HEK293 (cell line): Measurements from ENCODE around the gene MACROD1.

Experiments used
- CTCF ChIA-PET: fragments of 350-600 bp; formaldehyde crosslinking; extraction: SDS; loops from one replicate; lab custom pipeline; 2021; ENCODE audit warnings: antibody characterized with exemption; lab: Yijun Ruan, JAX
- POLR2A ChIA-PET: fragments of 300-600 bp; formaldehyde crosslinking; extraction: SDS; loops from one replicate; lab custom pipeline; 2020; ENCODE audit warnings: antibody characterized with exemption, inconsistent platforms; lab: Yijun Ruan, JAX
- H3K27ac ChIP-seq: fragments of 200-500 bp; sonication (Bioruptor generic); 2 replicates; pipeline ENCODE4 v1.5.1; 2014; ENCODE audit warnings: low read depth, low read length, control low read depth, inconsistent platforms; ENCODE audit errors: extremely low read depth
- H3K36me3 ChIP-seq, 2 experiments: fragments of 200-500 bp in 1 of 2; sonication (Bioruptor generic) in 1 of 2; 1 replicate in 1 of 2; 2 replicates in 1 of 2; pipeline ENCODE4 v1.5.1; 2014 to 2017; ENCODE audit warnings: inconsistent platforms in 2 of 2, low read length in 2 of 2; ENCODE audit not compliant: control insufficient read depth in 2 of 2, insufficient read depth in 1 of 2
- H3K4me1 ChIP-seq: fragments of 200-500 bp; sonication (Bioruptor generic); 2 replicates; pipeline ENCODE4 v1.5.1; 2014; ENCODE audit warnings: mild to moderate bottlenecking, low read length, inconsistent platforms; ENCODE audit not compliant: control insufficient read depth, insufficient read depth
- H3K4me3 ChIP-seq: 2 replicates; pipeline ENCODE4 v1.5.1; 2011; ENCODE audit warnings: low read depth, mild to moderate bottlenecking, control low read depth, low read length, moderate library complexity
- H3K9me3 ChIP-seq: fragments of 200-500 bp; sonication (Bioruptor generic); 2 replicates; pipeline ENCODE4 v1.5.1; 2014; ENCODE audit warnings: low read depth, low read length, inconsistent platforms; ENCODE audit not compliant: control insufficient read depth, insufficient read depth
- EGR2 ChIP-seq: fragments of 450-650 bp; formaldehyde crosslinking; IDR thresholded peaks from 2 replicates; pipeline ENCODE4 v1.5.1; 2016; ENCODE audit warnings: low read depth, missing biosample characterization, missing genetic modification characterization
- ELK4 ChIP-seq: IDR thresholded peaks from 2 replicates; pipeline ENCODE4 v1.6.1; 2011; ENCODE audit warnings: mild to moderate bottlenecking, low read depth, low read length, borderline replicate concordance
- OSR2 ChIP-seq: fragments of 450-650 bp; formaldehyde crosslinking; IDR thresholded peaks from 2 replicates; pipeline ENCODE4 v1.5.1; 2016; ENCODE audit warnings: missing biosample characterization, missing genetic modification characterization
- REPIN1 ChIP-seq: fragments of 450-650 bp; formaldehyde crosslinking; IDR thresholded peaks from 2 replicates; pipeline ENCODE4 v1.5.1; 2017; ENCODE audit warnings: missing biosample characterization, missing genetic modification characterization, low read depth
- SCRT2 ChIP-seq: fragments of 450-650 bp; formaldehyde crosslinking; IDR thresholded peaks from 2 replicates; pipeline ENCODE4 v1.5.1; 2016; ENCODE audit warnings: missing biosample characterization, missing genetic modification characterization
- SP7 ChIP-seq: fragments of 450-650 bp; formaldehyde crosslinking; IDR thresholded peaks from 2 replicates; pipeline ENCODE4 v1.5.1; 2016; ENCODE audit warnings: missing biosample characterization, missing genetic modification characterization
- WT1 ChIP-seq: fragments of 450-650 bp; formaldehyde crosslinking; IDR thresholded peaks from 2 replicates; pipeline ENCODE4 v1.5.1; 2016; ENCODE audit warnings: missing biosample characterization, missing genetic modification characterization
- YY1 ChIP-seq: fragments of 450-650 bp; formaldehyde crosslinking; IDR thresholded peaks from 2 replicates; pipeline ENCODE4 v1.5.1; 2018; ENCODE audit warnings: missing biosample characterization, missing genetic modification characterization
- ZBTB11 ChIP-seq: fragments of 450-650 bp; formaldehyde crosslinking; conservative IDR thresholded peaks from 2 replicates; pipeline ENCODE4 v1.5.1; 2016; ENCODE audit warnings: low read depth, missing biosample characterization, missing genetic modification characterization
- ZEB2 ChIP-seq: fragments of 450-650 bp; formaldehyde crosslinking; IDR thresholded peaks from 2 replicates; pipeline ENCODE4 v1.5.1; 2016; ENCODE audit warnings: missing biosample characterization, missing genetic modification characterization
- ZFHX2 ChIP-seq: fragments of 450-650 bp; formaldehyde crosslinking; conservative IDR thresholded peaks from 2 replicates; pipeline ENCODE4 v1.5.1; 2016; ENCODE audit warnings: missing biosample characterization, missing genetic modification characterization
- ZNF214 ChIP-seq: fragments of 450-650 bp; formaldehyde crosslinking; IDR thresholded peaks from 2 replicates; pipeline ENCODE4 v1.5.1; 2017; ENCODE audit warnings: missing biosample characterization, mild to moderate bottlenecking, missing genetic modification characterization, borderline replicate concordance
- ZNF23 ChIP-seq: fragments of 450-650 bp; formaldehyde crosslinking; IDR thresholded peaks from 2 replicates; pipeline ENCODE4 v1.5.1; 2016; ENCODE audit warnings: missing biosample characterization, missing genetic modification characterization, borderline replicate concordance
- ZNF26 ChIP-seq: fragments of 450-650 bp; formaldehyde crosslinking; IDR thresholded peaks from 2 replicates; pipeline ENCODE4 v1.5.1; 2016; ENCODE audit warnings: missing biosample characterization, missing genetic modification characterization
- ZNF274 ChIP-seq, 2 experiments: fragments of 200-500 bp in 1 of 2; fragments of 450-650 bp in 1 of 2; sonication (Bioruptor generic) in 1 of 2; formaldehyde crosslinking in 1 of 2; IDR thresholded peaks; 2 replicates each; pipeline versions ENCODE4 v1.5.1 to v1.6.1; 2014 to 2016; ENCODE audit warnings: borderline replicate concordance in 1 of 2, inconsistent platforms in 1 of 2, low read length in 1 of 2, missing biosample characterization in 1 of 2, missing genetic modification characterization in 1 of 2
- ZNF610 ChIP-seq: fragments of 450-650 bp; formaldehyde crosslinking; IDR thresholded peaks from 2 replicates; pipeline ENCODE4 v1.5.1; 2016; ENCODE audit warnings: missing biosample characterization, missing genetic modification characterization, borderline replicate concordance
- ZNF658 ChIP-seq: fragments of 450-650 bp; formaldehyde crosslinking; IDR thresholded peaks from 2 replicates; pipeline ENCODE4; 2016; ENCODE audit warnings: missing biosample characterization, missing genetic modification characterization
- ZNF664 ChIP-seq: fragments of 450-650 bp; formaldehyde crosslinking; IDR thresholded peaks from 2 replicates; pipeline ENCODE4 v1.5.1; 2016; ENCODE audit warnings: missing biosample characterization, missing genetic modification characterization
- ZNF830 ChIP-seq: fragments of 450-650 bp; IDR thresholded peaks from 2 replicates; pipeline ENCODE4 v1.5.0; 2018; ENCODE audit warnings: missing biosample characterization, missing genetic modification characterization, low read depth, mild to moderate bottlenecking, moderate library complexity

MACROD1 gene

GRCh38 chr11:64080390-64080789 lies 85.5 kb downstream of the MACROD1 start:
- Histone ChIP-seq H3K4me3 (no peak overlapping the region), H3K4me1 (no peaks in the 10 kb centered on the region), H3K36me3 (no peaks in the 10 kb centered on the region)
- TF ChIP-seq ZEB2 (tag by site-specific recombination): no peak
- no peak for TF ChIP-seq ZNF26 (tag by site-specific recombination)
- TF ChIP-seq REPIN1 (tag by site-specific recombination): no peak
- TF ChIP-seq ZNF214: no peak
- no peak for TF ChIP-seq WT1
- TF ChIP-seq ZNF274 (IDR thresholded peaks at IDR 0.05; ENCODE audit: low read length): no peak
- no peak for TF ChIP-seq ZNF274 (tag by site-specific recombination; IDR thresholded peaks at IDR 0.05; ENCODE audit: borderline replicate concordance)
- TF ChIP-seq ZBTB11: no peak
- TF ChIP-seq ZNF830 (tag by site-specific recombination): no peak
- TF ChIP-seq, all 188 proteins: peak for 0
- H3K9me3 ChIP-seq: no peaks in the 10 kb centered on the region
- H3K27ac ChIP-seq: no peak overlapping the region
- POLR2A ChIA-PET: no interaction called here
- CTCF ChIA-PET: no interaction called here

DNA sequence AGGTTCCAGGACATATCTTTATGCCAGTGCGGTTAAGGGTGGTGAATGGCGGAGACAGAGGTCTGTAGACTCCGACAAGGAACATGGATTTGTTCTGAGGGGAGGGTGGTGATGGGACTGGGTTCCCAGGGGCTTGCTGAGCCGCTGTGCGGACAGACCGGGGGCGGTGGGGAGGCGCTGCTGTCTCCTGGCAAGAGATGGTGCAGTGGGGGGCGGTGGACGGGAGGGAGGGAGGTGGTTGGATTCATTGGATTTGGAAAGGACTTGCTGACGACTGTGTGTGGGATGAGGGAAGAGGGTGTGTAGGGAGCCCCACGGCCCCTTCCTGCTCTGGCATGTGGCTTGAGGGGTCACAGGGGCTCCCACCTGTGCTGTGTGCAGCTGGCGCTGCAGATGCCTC lies 87.0 kb downstream of the MACROD1 start:
- no peaks in the 10 kb centered on the region for H3K36me3 ChIP-seq
- no peaks in the 10 kb centered on the region for H3K4me1 ChIP-seq
- POLR2A ChIA-PET: no interaction called here
- H3K4me3 ChIP-seq: no peak overlapping the region
- H3K9me3 ChIP-seq: no peaks in the 10 kb centered on the region
- TF ChIP-seq ELK4 (no peak), EGR2 (tag by site-specific recombination) (peak; percentile 82), OSR2 (tag by site-specific recombination) (no peak), YY1 (tag by site-specific recombination) (no peak), REPIN1 (tag by site-specific recombination) (no peak), ZNF658 (tag by site-specific recombination) (no peak), SCRT2 (tag by site-specific recombination) (no peak), ZNF664 (tag by site-specific recombination) (no peak), ZNF610 (tag by site-specific recombination) (no peak), ZFHX2 (tag by site-specific recombination) (peak; percentile 82), SP7 (tag by site-specific recombination) (no peak), ZNF23 (tag by site-specific recombination) (no peak)
- CTCF ChIA-PET: no interaction called here
- H3K27ac ChIP-seq: no peak overlapping the region
